Measurements from ENCODE around the gene UBE4A.
A peak's percentile ranks its signal among the peaks of the same experiment; 100 is the strongest.

DNA sequence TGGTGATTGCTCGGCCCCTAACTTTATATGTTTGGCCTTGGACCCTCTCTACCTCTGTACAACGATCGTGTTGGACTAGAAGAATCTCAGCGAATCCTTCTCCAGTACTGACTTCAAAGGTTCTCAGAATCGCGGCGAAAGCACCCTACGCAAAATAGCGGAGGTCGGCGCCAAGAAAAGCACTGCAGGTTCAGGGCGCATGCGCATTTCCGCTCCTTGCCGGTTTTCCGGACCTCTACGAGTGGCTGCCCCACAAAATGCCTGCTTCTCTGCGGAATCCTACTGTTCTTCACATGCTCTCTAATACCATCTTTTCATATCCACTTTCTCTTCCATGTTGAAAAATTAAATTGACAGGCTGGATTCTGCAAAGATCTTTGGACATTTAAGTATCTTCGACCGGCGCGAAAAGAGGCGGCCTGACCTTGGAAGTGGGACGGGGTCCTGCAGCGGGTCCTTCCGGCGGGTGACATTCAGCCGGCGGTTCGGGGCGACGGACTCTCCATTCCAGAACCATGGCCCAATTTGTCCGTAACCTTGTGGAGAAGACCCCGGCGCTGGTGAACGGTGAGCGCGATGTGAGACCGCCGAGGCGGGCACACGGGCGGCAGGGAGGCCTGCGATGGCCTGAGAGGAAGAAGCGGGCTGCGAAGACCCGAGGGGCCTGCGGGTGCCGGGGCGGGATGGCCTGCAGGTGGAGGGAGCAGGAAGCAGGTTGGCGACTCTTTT lies 41.9 kb downstream of the UBE4A start, which contains the start of gene ATP5MG:
- TF ChIP-seq POLR2AphosphoS5 (IDR thresholded peaks at IDR 0.05), result peak; percentile 7 to 51 (median 46)
- TF ChIP-seq, protein P1, sequence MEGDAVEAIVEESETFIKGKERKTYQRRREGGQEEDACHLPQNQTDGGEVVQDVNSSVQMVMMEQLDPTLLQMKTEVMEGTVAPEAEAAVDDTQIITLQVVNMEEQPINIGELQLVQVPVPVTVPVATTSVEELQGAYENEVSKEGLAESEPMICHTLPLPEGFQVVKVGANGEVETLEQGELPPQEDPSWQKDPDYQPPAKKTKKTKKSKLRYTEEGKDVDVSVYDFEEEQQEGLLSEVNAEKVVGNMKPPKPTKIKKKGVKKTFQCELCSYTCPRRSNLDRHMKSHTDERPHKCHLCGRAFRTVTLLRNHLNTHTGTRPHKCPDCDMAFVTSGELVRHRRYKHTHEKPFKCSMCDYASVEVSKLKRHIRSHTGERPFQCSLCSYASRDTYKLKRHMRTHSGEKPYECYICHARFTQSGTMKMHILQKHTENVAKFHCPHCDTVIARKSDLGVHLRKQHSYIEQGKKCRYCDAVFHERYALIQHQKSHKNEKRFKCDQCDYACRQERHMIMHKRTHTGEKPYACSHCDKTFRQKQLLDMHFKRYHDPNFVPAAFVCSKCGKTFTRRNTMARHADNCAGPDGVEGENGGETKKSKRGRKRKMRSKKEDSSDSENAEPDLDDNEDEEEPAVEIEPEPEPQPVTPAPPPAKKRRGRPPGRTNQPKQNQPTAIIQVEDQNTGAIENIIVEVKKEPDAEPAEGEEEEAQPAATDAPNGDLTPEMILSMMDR (IDR thresholded peaks at IDR 0.05), result no peak
